CD4-positive, alpha-beta T cell (primary cell): ENCODE measurements around the gene CDKN2B-AS1. TPM values are rescaled to one million over a fixed set of nuclear protein-coding genes. Genes with fewer than 3 reads are reported as not detected.

Experiments used
- ATAC-seq: fragments of 200-7000 bp; cut with Tn5 transposase; one replicate; pipeline ENCODE4 v1.10.0; 2022; ENCODE audit warnings: mild to moderate bottlenecking; ENCODE audit not compliant: poor library complexity
- CTCF ChIA-PET: fragments of 350-600 bp; sonication (Branson Sonifier 250); formaldehyde crosslinking; loops from one replicate; lab custom pipeline; 2021; ENCODE audit warnings: antibody characterized with exemption, inconsistent platforms; lab: Charles Lee
- POLR2A ChIA-PET: fragments of 350-600 bp; sonication (Branson Sonifier 250); formaldehyde crosslinking; loops from one replicate; lab custom pipeline; 2021; ENCODE audit warnings: antibody characterized with exemption, inconsistent platforms; lab: Charles Lee
- DNase-seq, 14 experiments: peaks; one replicate each; pipeline ENCODE4 v3.0.0-alpha.2; 2013 to 2020; ENCODE audit warnings: mixed read lengths in 2 of 14
- H3K27ac ChIP-seq, 2 donors: one replicate each; pipeline versions ENCODE4 v1.5.1 to v1.7.0; 2013; ENCODE audit warnings: low read length in 2 of 2, low read depth in 1 of 2, mild to moderate bottlenecking in 1 of 2
- H3K27me3 ChIP-seq, 2 experiments: 1 replicate in 1 of 2; 2 replicates in 1 of 2; pipeline versions ENCODE4 v1.6.1 to v1.7.0; 2013; ENCODE audit warnings: low read length in 2 of 2, control low read depth in 1 of 2, mild to moderate bottlenecking in 1 of 2, moderate library complexity in 1 of 2; ENCODE audit not compliant: insufficient read depth in 2 of 2, control insufficient read depth in 1 of 2
- H3K36me3 ChIP-seq: one replicate; pipeline ENCODE4 v1.6.1; 2013; ENCODE audit warnings: low read length, control low read depth; ENCODE audit not compliant: insufficient read depth
- H3K4me1 ChIP-seq: one replicate; pipeline ENCODE4 v1.6.1; 2013; ENCODE audit warnings: low read length, control low read depth; ENCODE audit not compliant: insufficient read depth
- H3K4me3 ChIP-seq: one replicate; pipeline ENCODE4 v1.5.1; 2013; ENCODE audit warnings: mild to moderate bottlenecking, low read length, moderate library complexity
- H3K9me3 ChIP-seq, 2 experiments: 1 replicate in 1 of 2; 2 replicates in 1 of 2; pipeline versions ENCODE4 v1.6.1 to v1.7.0; 2013; ENCODE audit warnings: low read length in 2 of 2, mild to moderate bottlenecking in 2 of 2, control low read depth in 1 of 2, moderate library complexity in 1 of 2; ENCODE audit not compliant: control insufficient read depth in 1 of 2, insufficient read depth in 1 of 2
- H3K27ac Mint-ChIP-seq: one replicate; pipeline ENCODE4 v1.8.0; 2020; ENCODE audit warnings: mixed read lengths
- H3K27me3 Mint-ChIP-seq: one replicate; pipeline ENCODE4 v1.8.0; 2021; ENCODE audit warnings: mixed read lengths
- H3K36me3 Mint-ChIP-seq: one replicate; pipeline ENCODE4 v1.8.0; 2021; ENCODE audit warnings: low read depth, mixed read lengths
- H3K4me1 Mint-ChIP-seq: one replicate; pipeline ENCODE4 v1.8.0; 2021; ENCODE audit warnings: low read depth, mixed read lengths
- H3K4me3 Mint-ChIP-seq: one replicate; pipeline ENCODE4 v1.8.0; 2020; ENCODE audit warnings: mild to moderate bottlenecking, mixed read lengths
- H3K9me3 Mint-ChIP-seq: one replicate; pipeline ENCODE4 v1.8.0; 2020; ENCODE audit warnings: mixed read lengths
- CTCF ChIP-seq: fragments of 200-600 bp; IDR thresholded peaks from one replicate; pipeline ENCODE4 v1.8.0; 2022; ENCODE audit warnings: antibody characterized with exemption, mild to moderate bottlenecking
- intact Hi-C, 2 experiments: fragments of 100-400 bp; cut with DNase I in 1 of 2; cut with micrococcal nuclease in 1 of 2; formaldehyde crosslinking; loops; one replicate each; pipeline versions ENCODE4 v1.15.1 to v1.9.0; 2023 to 2025; cut with DNase I, micrococcal nuclease
- total RNA-seq, 174 experiments: library from RNA in 2 of 174; stranded (reverse) in 2 of 174; gene quantifications; one replicate each; pipeline ENCODE4 v1.2.3 and lab custom pipeline; 2021 to 2026

The CDKN2B-AS1 gene
- total RNA-seq, 2 experiments from 2014 or later, result 0.25 to 0.30 TPM

GRCh38 chr9:22136461-22137096 is 142.0 kb downstream of the CDKN2B-AS1 start:
- DNase-seq (no peak), ATAC-seq (no peak)
- Histone ChIP-seq H3K4me3 (no peak overlapping the region), H3K27me3 (peaks cover 0 to 3% of the 10 kb centered on the region in 2 experiments), H3K4me1 (no peaks in the 10 kb centered on the region), H3K9me3 (no peaks in the 10 kb centered on the region), H3K36me3 (no peaks in the 10 kb centered on the region), H3K27ac (no peak overlapping the region)
- no peaks in the 10 kb centered on the region for H3K9me3 Mint-ChIP-seq
- intact Hi-C loops, result no loop called here
- no peak overlapping the region for H3K4me3 Mint-ChIP-seq
- POLR2A ChIA-PET, result no interaction called here
- H3K36me3 Mint-ChIP-seq, result no peaks in the 10 kb centered on the region
- H3K27ac Mint-ChIP-seq, result no peak overlapping the region
- TF ChIP-seq CTCF, result no peak
- H3K4me1 Mint-ChIP-seq, result no peaks in the 10 kb centered on the region
- peaks cover 38% of the 10 kb centered on the region for H3K27me3 Mint-ChIP-seq
- CTCF ChIA-PET, result interaction anchor here (0.8 to 1.3 kb wide), 2 partner anchors 12 to 69 kb away, joined by 3 read pairs; no protein-coding TSS in a partner anchor

GRCh38 chr9:22138956-22139660 is 144.5 kb downstream of the CDKN2B-AS1 start:
- Mint-ChIP-seq H3K4me3 (no peak overlapping the region), H3K4me1 (no peaks in the 10 kb centered on the region), H3K36me3 (no peaks in the 10 kb centered on the region), H3K9me3 (no peaks in the 10 kb centered on the region), H3K27me3 (peaks cover 38% of the 10 kb centered on the region), H3K27ac (no peak overlapping the region)
- Histone ChIP-seq H3K27ac (no peak overlapping the region), H3K4me3 (no peak overlapping the region), H3K36me3 (no peaks in the 10 kb centered on the region), H3K9me3 (no peaks in the 10 kb centered on the region), H3K4me1 (no peaks in the 10 kb centered on the region), H3K27me3 (no peaks in the 10 kb centered on the region)
- ATAC-seq, result no peak
- no peak for TF ChIP-seq CTCF
- POLR2A ChIA-PET, result no interaction called here
- no peak for DNase-seq
- CTCF ChIA-PET, result no interaction called here
- intact Hi-C loops, result no loop called here

- H3K27me3 ChIP-seq, result no peaks in the 10 kb centered on the region
- no peak for TF ChIP-seq CTCF
- Mint-ChIP-seq H3K27me3 (peaks cover 34% of the 10 kb centered on the region), H3K9me3 (no peaks in the 10 kb centered on the region), H3K4me1 (no peaks in the 10 kb centered on the region), H3K4me3 (no peak overlapping the region), H3K36me3 (no peaks in the 10 kb centered on the region), H3K27ac (no peak overlapping the region)
- no peaks in the 10 kb centered on the region for H3K4me1 ChIP-seq
- ATAC-seq, result no peak
- POLR2A ChIA-PET, result no interaction called here
- no peaks in the 10 kb centered on the region for H3K36me3 ChIP-seq
- no peak for DNase-seq
- no peaks in the 10 kb centered on the region for H3K9me3 ChIP-seq
- no peak overlapping the region for H3K27ac ChIP-seq
- H3K4me3 ChIP-seq, result no peak overlapping the region
- intact Hi-C loops, result no loop called here
- CTCF ChIA-PET, result interaction anchor here (0.8 to 1.2 kb wide), 2 partner anchors 9 to 10 kb away, joined by 3 to 4 read pairs; no protein-coding TSS in a partner anchor
Observed at GRCh38 chr9:22141908-22142307, 147.3 kb downstream of the CDKN2B-AS1 start.
